GM12891 (cell line): ENCODE measurements around the gene CDC42BPA.

ENCODE experiments used
- POLR2A ChIP-seq: IDR thresholded peaks from 2 replicates; pipeline ENCODE4 v1.6.1; 2011; ENCODE audit warnings: low read depth, low read length, control low read depth
- POLR2AphosphoS5 ChIP-seq: IDR thresholded peaks from 2 replicates; pipeline ENCODE4 v1.6.1; 2011; ENCODE audit warnings: low read depth, low read length, control low read depth

GRCh38 chr1:227112538-227112937 is 205.8 kb downstream of the CDC42BPA start:
- TF ChIP-seq POLR2A = no peak
- no peak for TF ChIP-seq POLR2AphosphoS5
